H9 (cell line): Measurements from ENCODE around the gene PPAN. TPM values are rescaled to one million over a fixed set of nuclear protein-coding genes. Genes with fewer than 3 reads are reported as not detected.

ENCODE experiments used
- DNase-seq: peaks from one replicate; pipeline ENCODE4 v3.0.0-alpha.2; 2017
- H2AFZ ChIP-seq: one replicate; pipeline ENCODE4 v1.6.1; 2013; ENCODE audit warnings: mild to moderate bottlenecking, low read length, control low read depth, moderate library complexity
- H2AK5ac ChIP-seq: 2 replicates; pipeline ENCODE4 v1.6.1; 2013; ENCODE audit warnings: low read length, control low read depth, mixed read lengths; ENCODE audit not compliant: insufficient read length
- H2BK120ac ChIP-seq: one replicate; pipeline ENCODE4 v1.6.1; 2013; ENCODE audit warnings: low read depth, mild to moderate bottlenecking, low read length, control low read depth, inconsistent platforms; ENCODE audit not compliant: poor library complexity, severe bottlenecking
- H2BK12ac ChIP-seq: 2 replicates; pipeline ENCODE4 v1.6.1; 2013; ENCODE audit warnings: low read length, control low read depth, mixed read lengths, low read depth; ENCODE audit not compliant: insufficient read length
- H2BK15ac ChIP-seq: 2 replicates; pipeline ENCODE4 v1.6.1; 2013; ENCODE audit warnings: low read depth, low read length, control low read depth
- H2BK20ac ChIP-seq: one replicate; pipeline ENCODE4 v1.6.1; 2013; ENCODE audit warnings: low read depth, mild to moderate bottlenecking, low read length, control low read depth, inconsistent platforms; ENCODE audit not compliant: poor library complexity, severe bottlenecking
- H2BK5ac ChIP-seq: 2 replicates; pipeline ENCODE4 v1.6.1; 2013; ENCODE audit warnings: low read length, control low read depth, mixed read lengths; ENCODE audit not compliant: insufficient read length
- H3K14ac ChIP-seq: 2 replicates; pipeline ENCODE4 v1.6.1; 2013; ENCODE audit warnings: low read length, control low read depth; ENCODE audit not compliant: insufficient read depth
- H3K18ac ChIP-seq: 2 replicates; pipeline ENCODE4 v1.6.1; 2013; ENCODE audit warnings: low read depth, mild to moderate bottlenecking, mixed read lengths, low read length, control low read depth; ENCODE audit not compliant: insufficient read length
- H3K23ac ChIP-seq: 2 replicates; pipeline ENCODE4 v1.6.1; 2013; ENCODE audit warnings: low read length, control low read depth, mixed read lengths, low read depth; ENCODE audit not compliant: insufficient read length
- H3K23me2 ChIP-seq: 2 replicates; pipeline ENCODE4 v1.6.1; 2013; ENCODE audit warnings: low read depth, mild to moderate bottlenecking, mixed read lengths, low read length, control low read depth; ENCODE audit not compliant: insufficient read length, poor library complexity, severe bottlenecking
- H3K27ac ChIP-seq: 2 replicates; pipeline ENCODE4 v1.5.1; 2013; ENCODE audit warnings: low read length, control low read depth, mixed read lengths, low read depth; ENCODE audit not compliant: insufficient read length
- H3K27me3 ChIP-seq: 2 replicates; pipeline ENCODE4 v1.6.1; 2013; ENCODE audit warnings: low read length, control low read depth, inconsistent platforms; ENCODE audit not compliant: insufficient read depth
- H3K4ac ChIP-seq: 2 replicates; pipeline ENCODE4 v1.6.1; 2013; ENCODE audit warnings: low read depth, mild to moderate bottlenecking, control low read depth, inconsistent platforms, low read length, moderate library complexity
- H3K4me1 ChIP-seq: 2 replicates; pipeline ENCODE4 v1.6.1; 2013; ENCODE audit warnings: low read length, control low read depth, inconsistent platforms; ENCODE audit not compliant: insufficient read depth
- H3K4me2 ChIP-seq: 2 replicates; pipeline ENCODE4 v1.6.1; 2013; ENCODE audit warnings: low read length, control low read depth, mixed read lengths; ENCODE audit not compliant: insufficient read length, insufficient read depth
- H3K56ac ChIP-seq: 2 replicates; pipeline ENCODE4 v1.6.1; 2013; ENCODE audit warnings: low read depth, mild to moderate bottlenecking, mixed read lengths, low read length, control low read depth; ENCODE audit not compliant: insufficient read length
- H3K79me1 ChIP-seq: 2 replicates; pipeline ENCODE4 v1.6.1; 2013; ENCODE audit warnings: low read depth, mild to moderate bottlenecking, moderate library complexity, low read length, control low read depth, inconsistent platforms; ENCODE audit not compliant: insufficient read depth, poor library complexity, severe bottlenecking
- H3K79me2 ChIP-seq: 2 replicates; pipeline ENCODE4 v1.6.1; 2013; ENCODE audit warnings: low read length, control low read depth, inconsistent platforms; ENCODE audit not compliant: insufficient read depth
- H3K9ac ChIP-seq: 2 replicates; pipeline ENCODE4 v1.6.1; 2013; ENCODE audit warnings: low read length, control low read depth, mixed read lengths; ENCODE audit not compliant: insufficient read length; ENCODE audit errors: extremely low read depth
- H3K9me3 ChIP-seq: one replicate; pipeline ENCODE4 v1.6.1; 2013; ENCODE audit warnings: low read depth, low read length, inconsistent platforms; ENCODE audit not compliant: control insufficient read depth
- H3T11ph ChIP-seq: one replicate; pipeline ENCODE4 v1.6.1; 2013; ENCODE audit warnings: mild to moderate bottlenecking, low read length, control low read depth, inconsistent platforms
- H4K20me1 ChIP-seq: one replicate; pipeline ENCODE4 v1.6.1; 2013; ENCODE audit not compliant: control insufficient read depth, insufficient read length, insufficient read depth
- H4K5ac ChIP-seq: 2 replicates; pipeline ENCODE4 v1.6.1; 2013; ENCODE audit warnings: low read depth, mild to moderate bottlenecking, mixed read lengths, low read length, control low read depth; ENCODE audit not compliant: insufficient read length
- H4K8ac ChIP-seq: replicated peaks from 2 replicates; pipeline ENCODE4 v1.6.1; 2013; ENCODE audit warnings: low read length, control low read depth, mixed read lengths, low read depth; ENCODE audit not compliant: insufficient read length
- H4K91ac ChIP-seq: 2 replicates; pipeline ENCODE4 v1.6.1; 2013; ENCODE audit warnings: low read depth, mild to moderate bottlenecking, moderate library complexity, mixed read lengths, low read length, control low read depth; ENCODE audit not compliant: insufficient read length
- H3K27ac Mint-ChIP-seq, 3 experiments: 2 replicates in 2 of 3; 3 replicates in 1 of 3; pipeline ENCODE4 v1.8.0; 2020 to 2021; ENCODE audit warnings: mixed read lengths in 3 of 3, mild to moderate bottlenecking in 1 of 3, moderate library complexity in 1 of 3
- H3K27me3 Mint-ChIP-seq: 2 replicates; pipeline ENCODE4 v1.8.0; 2021; ENCODE audit warnings: low read depth, mild to moderate bottlenecking, moderate library complexity, mixed read lengths
- H3K36me3 Mint-ChIP-seq, 3 experiments: 2 replicates in 2 of 3; 3 replicates in 1 of 3; pipeline ENCODE4 v1.8.0; 2020 to 2021; ENCODE audit warnings: low read depth in 3 of 3, mixed read lengths in 3 of 3; ENCODE audit not compliant: insufficient read depth in 1 of 3
- H3K4me1 Mint-ChIP-seq, 2 experiments: 2 replicates each; pipeline ENCODE4 v1.8.0; 2020; ENCODE audit warnings: mixed read lengths in 2 of 2
- H3K4me3 Mint-ChIP-seq, 2 experiments: 2 replicates in 1 of 2; 3 replicates in 1 of 2; pipeline ENCODE4 v1.8.0; 2020 to 2021; ENCODE audit warnings: mild to moderate bottlenecking in 2 of 2, mixed read lengths in 2 of 2, moderate library complexity in 1 of 2
- H3K9me3 Mint-ChIP-seq, 2 experiments: 2 replicates in 1 of 2; 3 replicates in 1 of 2; pipeline ENCODE4 v1.8.0; 2020; ENCODE audit warnings: mild to moderate bottlenecking in 2 of 2, mixed read lengths in 2 of 2, moderate library complexity in 1 of 2
- CTCF ChIP-seq: fragments of 200-600 bp; sonication (generic); conservative IDR thresholded peaks from 3 replicates; pipeline ENCODE4 v1.8.0; 2021; ENCODE audit warnings: antibody characterized with exemption, mild to moderate bottlenecking
- WGBS: extraction: QIAGEN DNeasy Blood & Tissue Kit; methylation state at CpG from one replicate; pipeline ENCODE4 v1.1.7; 2013; ENCODE audit warnings: missing lambda C conversion rate, low lambda C conversion rate, mixed read lengths; ENCODE audit not compliant: insufficient read length; ENCODE audit errors: extremely low coverage; 5-methylcytosine and 5-hydroxymethylcytosine counted together
- total RNA-seq: library from RNA; stranded (reverse); gene quantifications from 2 replicates; pipeline ENCODE4 v1.2.1, GENCODE V29; 2021

Gene PPAN
- total RNA-seq, 1 experiment from 2014 or later: 157 TPM

- WGBS: no CpG with 5 or more reads among the region's 13 CpGs
Observed at GRCh38 chr19:10141479-10141878, 35.3 kb downstream of the PPAN start.

More at GRCh38 chr19:10141479-10141878, 35.3 kb downstream of the PPAN start:
- Histone ChIP-seq H4K20me1 (no peaks in the 10 kb centered on the region), H3T11ph (no peak overlapping the region), H3K9ac (no peak overlapping the region), H4K8ac (no peak overlapping the region), H3K4me1 (no peaks in the 10 kb centered on the region), H2AK5ac (no peak overlapping the region), H2BK120ac (no peak overlapping the region), H2BK5ac (no peak overlapping the region), H3K56ac (no peak overlapping the region), H3K14ac (no peak overlapping the region), H3K79me1 (no peaks in the 10 kb centered on the region), H2BK20ac (no peak overlapping the region), H3K23me2 (no peaks in the 10 kb centered on the region), H2AFZ (no peak overlapping the region), H4K5ac (no peak overlapping the region), H3K79me2 (0 out of 2 replicates have a peak, but pooled peaks cover 2% of the 10 kb centered on the region), H3K9me3 (no peaks in the 10 kb centered on the region), H4K91ac (no peak overlapping the region), H3K4me2 (no peak overlapping the region), H3K4ac (no peak overlapping the region), H2BK15ac (no peak overlapping the region), H2BK12ac (no peak overlapping the region), H3K23ac (no peak overlapping the region), H3K18ac (no peak overlapping the region), H3K27me3 (no peaks in the 10 kb centered on the region), H3K27ac (no peak overlapping the region)
- Mint-ChIP-seq H3K9me3 (no peaks in the 10 kb centered on the region), H3K4me3 (no peak overlapping the region), H3K4me1 (no peaks in the 10 kb centered on the region), H3K27me3 (no peaks in the 10 kb centered on the region; the same call in 1 of the 2 replicates), H3K36me3 (peaks cover 49 to 98% (median 89%) of the 10 kb centered on the region in 3 experiments; a peak in 6 of 7 replicates), H3K27ac (no peak overlapping the region)
- DNase-seq: no peak
- no peak for TF ChIP-seq CTCF
